Naive thymus-derived CD4-positive, alpha-beta T cell (primary cell): ENCODE results near the gene ZNF570. TPM values are rescaled to one million over a fixed set of nuclear protein-coding genes. Genes with fewer than 3 reads are reported as not detected.
A peak's percentile ranks its signal among the peaks of the same experiment; 100 is the strongest.

Experiments used
- ATAC-seq: fragments of 150-1000 bp; cut with Tn5 transposase; 2 replicates; pipeline ENCODE4 v1.10.0; 2021; ENCODE audit warnings: mild to moderate bottlenecking, moderate library complexity
- CTCF ChIA-PET: fragments of 350-600 bp; sonication (Branson Sonifier 250); formaldehyde crosslinking; loops from one replicate; lab custom pipeline; 2021; ENCODE audit warnings: antibody characterized with exemption; lab: Charles Lee
- POLR2A ChIA-PET: fragments of 350-600 bp; sonication (Branson Sonifier 250); formaldehyde crosslinking; loops from one replicate; lab custom pipeline; 2021; ENCODE audit warnings: antibody characterized with exemption, inconsistent platforms; lab: Charles Lee
- DNase-seq, 9 donors: peaks; one replicate each; pipeline versions ENCODE4 v3.0.0 to v3.0.0-alpha.2; 2020 to 2022; ENCODE audit warnings: mixed read lengths in 1 of 9
- H3K27ac ChIP-seq: one replicate; pipeline ENCODE4 v1.7.0; 2013; ENCODE audit warnings: mild to moderate bottlenecking, low read depth, low read length, moderate library complexity
- H3K27me3 ChIP-seq, 2 donors: one replicate each; pipeline ENCODE4 v1.7.0; 2013; ENCODE audit warnings: low read length in 2 of 2, mild to moderate bottlenecking in 2 of 2, moderate library complexity in 2 of 2; ENCODE audit not compliant: control insufficient read depth in 2 of 2, insufficient read depth in 2 of 2
- H3K36me3 ChIP-seq, 3 experiments: 1 replicate in 2 of 3; 2 replicates in 1 of 3; pipeline ENCODE4 v1.7.0; 2013; ENCODE audit warnings: low read length in 3 of 3, mild to moderate bottlenecking in 3 of 3, moderate library complexity in 1 of 3; ENCODE audit not compliant: insufficient read depth in 3 of 3, control insufficient read depth in 2 of 3
- H3K4me1 ChIP-seq, 2 donors: one replicate each; pipeline ENCODE4 v1.7.0; 2013; ENCODE audit warnings: low read length in 2 of 2, mild to moderate bottlenecking in 2 of 2, moderate library complexity in 1 of 2; ENCODE audit not compliant: control insufficient read depth in 2 of 2, insufficient read depth in 2 of 2
- H3K4me3 ChIP-seq: 2 replicates; pipeline ENCODE4 v1.7.0; 2013; ENCODE audit warnings: mild to moderate bottlenecking, low read length
- H3K9me3 ChIP-seq, 3 experiments: 1 replicate in 2 of 3; 2 replicates in 1 of 3; pipeline ENCODE4 v1.7.0; 2013; ENCODE audit warnings: low read length in 3 of 3; ENCODE audit not compliant: control insufficient read depth in 2 of 3
- H3K27ac Mint-ChIP-seq, 9 donors: one replicate each; pipeline ENCODE4 v1.8.0; 2020 to 2022; ENCODE audit warnings: mixed read lengths in 9 of 9, mild to moderate bottlenecking in 8 of 9, moderate library complexity in 5 of 9, inconsistent platforms in 2 of 9
- H3K27me3 Mint-ChIP-seq, 5 donors: one replicate each; pipeline ENCODE4 v1.8.0; 2021 to 2022; ENCODE audit warnings: mixed read lengths in 5 of 5, mild to moderate bottlenecking in 1 of 5
- H3K36me3 Mint-ChIP-seq, 5 donors: one replicate each; pipeline ENCODE4 v1.8.0; 2020 to 2022; ENCODE audit warnings: mixed read lengths in 5 of 5, mild to moderate bottlenecking in 3 of 5, inconsistent platforms in 1 of 5
- H3K4me1 Mint-ChIP-seq, 7 donors: one replicate each; pipeline ENCODE4 v1.8.0; 2020 to 2022; ENCODE audit warnings: mixed read lengths in 7 of 7, mild to moderate bottlenecking in 3 of 7, inconsistent platforms in 1 of 7
- H3K4me3 Mint-ChIP-seq, 10 donors: one replicate each; pipeline ENCODE4 v1.8.0; 2020 to 2022; ENCODE audit warnings: mild to moderate bottlenecking in 10 of 10, mixed read lengths in 10 of 10, moderate library complexity in 6 of 10, inconsistent platforms in 2 of 10
- H3K9me3 Mint-ChIP-seq, 11 donors: one replicate each; pipeline ENCODE4 v1.8.0; 2020 to 2022; ENCODE audit warnings: mixed read lengths in 11 of 11, mild to moderate bottlenecking in 4 of 11, inconsistent platforms in 1 of 11, moderate library complexity in 1 of 11
- intact Hi-C, 2 donors: fragments of 100-400 bp; cut with micrococcal nuclease; formaldehyde crosslinking; loops; one replicate each; pipeline ENCODE4 v1.15.1; 2023
- polyA plus RNA-seq, 2 donors: library from polyadenylated mRNA; unstranded; fragments of 300-500 nt; fragmentation: Illumina TruSeq; gene quantifications; one replicate each; pipeline ENCODE4 v1.2.3, GENCODE V29; 2021
- total RNA-seq, 6 experiments: library from RNA in 5 of 6; stranded (reverse) in 5 of 6; gene quantifications; 1 replicate in 5 of 6; 2 replicates in 1 of 6; pipeline ENCODE4 v1.2.3 and lab custom pipeline; 2021 to 2026

Gene ZNF570
- total RNA-seq: 10 to 100 TPM in 2 of 5 experiments, 1 to 10 TPM in 3; 5.1 to 10.9 (median 9.1) TPM
- 1 to 10 TPM; 4.1 to 4.6 TPM for polyA plus RNA-seq
- 33.1 reads per million, percentile 62 among the genes with 10 or more reads in this experiment for total RNA-seq (lab: John Stamatoyannopoulos, UW)

GRCh38 chr19:37468961-37469777, at the start of gene ZNF570:
Gene ZNF570 (plus strand): TSS chr19:37469356. CDS start chr19:37470355, 999 bp downstream.
- CTCF ChIA-PET: interaction anchor here (1.9 kb wide), 1 partner anchor 37 kb away, joined by 7 read pairs; the partner anchor contains the start of gene ZNF793

GRCh38 chr19:37452500-37453245, 16.5 kb upstream of the ZNF570 start:
- no peaks in the 10 kb centered on the region for H3K27me3 Mint-ChIP-seq
- H3K4me3 Mint-ChIP-seq: no peak overlapping the region
- ATAC-seq (no peak), DNase-seq (no peak)
- intact Hi-C loops: no loop called here
- Histone ChIP-seq H3K27ac (no peak overlapping the region), H3K27me3 (no peaks in the 10 kb centered on the region), H3K4me3 (peak overlapping the region; percentile 12), H3K9me3 (peaks cover 0 to 97% (median 52%) of the 10 kb centered on the region in 3 experiments), H3K4me1 (no peaks in the 10 kb centered on the region), H3K36me3 (peaks cover 0 to 29% (median 9%) of the 10 kb centered on the region in 3 experiments)
- POLR2A ChIA-PET: no interaction called here
- CTCF ChIA-PET: no interaction called here
- peaks cover 42 to 65% (median 49%) of the 10 kb centered on the region in 5 donors for H3K36me3 Mint-ChIP-seq
- no peak overlapping the region for H3K27ac Mint-ChIP-seq
- no peaks in the 10 kb centered on the region for H3K4me1 Mint-ChIP-seq
- H3K9me3 Mint-ChIP-seq: peaks cover 0 to 93% (median 74%) of the 10 kb centered on the region in 11 donors

More at GRCh38 chr19:37468961-37469777, at the start of gene ZNF570:
- peaks cover 0 to 26% (median 0%) of the 10 kb centered on the region in 3 experiments for H3K36me3 ChIP-seq
- Mint-ChIP-seq H3K4me1 (peaks cover 26 to 54% (median 45%) of the 10 kb centered on the region in 7 donors), H3K27ac (peak within 1 kb of the TSS; percentile 93 to 100 (median 99)), H3K27me3 (no peaks in the 10 kb centered on the region), H3K4me3 (peak within 1 kb of the TSS; percentile 91 to 100 (median 96)), H3K9me3 (peaks cover 9 to 43% (median 18%) of the 10 kb centered on the region in 11 donors), H3K36me3 (peaks cover 15 to 39% (median 26%) of the 10 kb centered on the region in 5 donors)
- POLR2A ChIA-PET: interaction anchor here (0.6 to 4.5 kb wide), 10 partner anchors 37 to 1254 kb away, joined by 3 to 53 read pairs (median 6); partner anchors contain the start of genes ZFP30, ZNF146, ZNF527 and ZNF540
- H3K27ac ChIP-seq: peak within 1 kb of the TSS; percentile 96
- ATAC-seq (peak; percentile 83), DNase-seq (peak; percentile 78 to 92 (median 90))
- peaks cover 13 to 16% of the 10 kb centered on the region in 2 donors for H3K4me1 ChIP-seq
- no peaks in the 10 kb centered on the region for H3K27me3 ChIP-seq
- peak within 1 kb of the TSS; percentile 79 for H3K4me3 ChIP-seq
- peaks cover 0 to 11% (median 6%) of the 10 kb centered on the region in 3 experiments for H3K9me3 ChIP-seq
- intact Hi-C loops: loop anchor here (1.0 to 10.0 kb wide), 18 partner anchors 37 to 1344 kb away; partner anchors contain the start of genes ZNF568 (in 2 of the 2), ZNF790 (in 2 of the 2), ZNF793 (in 2 of the 2) and ZNF829 (in 2 of the 2)

- intact Hi-C loops: loop anchor here (2.0 to 10.0 kb wide), 7 partner anchors 248 to 1352 kb away; partner anchors contain the start of genes ZNF790 (in 2 of the 2), KCNK6 (in 1 of the 2), POLR2I (in 1 of the 2) and SIPA1L3 (in 1 of the 2)
- H3K27ac ChIP-seq: peak overlapping the region; percentile 89
- no peaks in the 10 kb centered on the region for H3K27me3 Mint-ChIP-seq
- peak overlapping the region; percentile 79 for H3K4me3 ChIP-seq
- no peak for ATAC-seq
- H3K9me3 Mint-ChIP-seq: peaks cover 9 to 43% (median 17%) of the 10 kb centered on the region in 11 donors
- peaks cover 0 to 17% (median 0%) of the 10 kb centered on the region in 3 experiments for H3K9me3 ChIP-seq
- peak overlapping the region; percentile 93 to 100 (median 98) for H3K27ac Mint-ChIP-seq
- H3K27me3 ChIP-seq: no peaks in the 10 kb centered on the region
- H3K4me1 Mint-ChIP-seq: peaks cover 26 to 54% (median 45%) of the 10 kb centered on the region in 7 donors
- CTCF ChIA-PET: interaction anchor here (0.8 kb wide), 1 partner anchor 382 kb away, joined by 3 read pairs; no protein-coding TSS in a partner anchor
- peaks cover 0 to 40% (median 0%) of the 10 kb centered on the region in 3 experiments for H3K36me3 ChIP-seq
- no peak for DNase-seq
- H3K36me3 Mint-ChIP-seq: peaks cover 15 to 41% (median 26%) of the 10 kb centered on the region in 5 donors
- POLR2A ChIA-PET: interaction anchor here (0.7 to 4.5 kb wide), 7 partner anchors 11 to 149 kb away, joined by 3 to 53 read pairs (median 5); partner anchors contain the start of genes ZNF527, ZNF540, ZNF571 and ZNF793
- peak overlapping the region; percentile 91 to 100 (median 95) for H3K4me3 Mint-ChIP-seq
- peaks cover 13 to 16% of the 10 kb centered on the region in 2 donors for H3K4me1 ChIP-seq
Measured at GRCh38 chr19:37466277-37466797, 2.8 kb upstream of the ZNF570 start.

GRCh38 chr19:37466798-37467607, 2.2 kb upstream of the ZNF570 start, which contains the start of gene ZNF569:
Gene ZNF569 (minus strand): TSS chr19:37467444. CDS start chr19:37444921, 22,523 bp downstream.
- peaks cover 15 to 41% (median 26%) of the 10 kb centered on the region in 5 donors for H3K36me3 Mint-ChIP-seq
- Histone ChIP-seq H3K27me3 (no peaks in the 10 kb centered on the region), H3K27ac (peak within 1 kb of the TSS; percentile 96), H3K4me3 (peak within 1 kb of the TSS; percentile 79), H3K9me3 (peaks cover 0 to 10% (median 2%) of the 10 kb centered on the region in 3 experiments), H3K4me1 (peaks cover 13 to 16% of the 10 kb centered on the region in 2 donors), H3K36me3 (peaks cover 0 to 38% (median 0%) of the 10 kb centered on the region in 3 experiments)
- intact Hi-C loops: loop anchor here (1.0 to 10.0 kb wide), 24 partner anchors 96 to 1352 kb away; partner anchors contain the start of genes ZNF420 (in 2 of the 2), ZNF461 (in 2 of the 2), ZNF565 (in 2 of the 2) and ZNF567 (in 2 of the 2)
- peaks cover 9 to 43% (median 17%) of the 10 kb centered on the region in 11 donors for H3K9me3 Mint-ChIP-seq
- ATAC-seq (peak; percentile 79), DNase-seq (peak; percentile 68 to 95 (median 92))
- H3K27ac Mint-ChIP-seq: peak within 1 kb of the TSS; percentile 93 to 100 (median 98)
- H3K27me3 Mint-ChIP-seq: no peaks in the 10 kb centered on the region
- POLR2A ChIA-PET: interaction anchor here (0.8 to 4.5 kb wide), 13 partner anchors 10 to 629 kb away, joined by 3 to 53 read pairs (median 4); partner anchors contain the start of genes ZNF383, ZNF527, ZNF540 and ZNF571
- H3K4me3 Mint-ChIP-seq: peak within 1 kb of the TSS; percentile 91 to 100 (median 95)
- CTCF ChIA-PET: no interaction called here
- peaks cover 26 to 54% (median 45%) of the 10 kb centered on the region in 7 donors for H3K4me1 Mint-ChIP-seq
